Chondrocyte (in vitro differentiated cells): ENCODE data around the gene SLC39A9. TPM values are rescaled to one million over a fixed set of nuclear protein-coding genes. Genes with fewer than 3 reads are reported as not detected.

Experiments used
- DNase-seq: peaks from one replicate; pipeline ENCODE4 v3.0.0; 2021; ENCODE audit warnings: mixed read lengths, low spot score
- H3K27ac Mint-ChIP-seq: one replicate; pipeline ENCODE4 v1.8.0; 2021; ENCODE audit warnings: mild to moderate bottlenecking, moderate library complexity, mixed read lengths; ENCODE audit not compliant: unreplicated experiment
- H3K27me3 Mint-ChIP-seq: 2 replicates; pipeline ENCODE4 v1.8.0; 2021; ENCODE audit warnings: low read depth, mixed read lengths
- H3K36me3 Mint-ChIP-seq: 2 replicates; pipeline ENCODE4 v1.8.0; 2021; ENCODE audit warnings: low read depth, mixed read lengths
- H3K4me1 Mint-ChIP-seq: 2 replicates; pipeline ENCODE4 v1.8.0; 2021; ENCODE audit warnings: low read depth, mild to moderate bottlenecking, mixed read lengths
- H3K4me3 Mint-ChIP-seq: one replicate; pipeline ENCODE4 v1.8.0; 2021; ENCODE audit warnings: mild to moderate bottlenecking, moderate library complexity, mixed read lengths; ENCODE audit not compliant: unreplicated experiment
- H3K9me3 Mint-ChIP-seq: 2 replicates; pipeline ENCODE4 v1.8.0; 2021; ENCODE audit warnings: low read depth, mixed read lengths
- total RNA-seq: library from RNA; stranded (reverse); gene quantifications from 3 replicates; pipeline ENCODE4 v1.2.1, GENCODE V29; 2021
- TF ChIP-seq, protein P1 (sequence below): fragments of 200-600 bp; sonication (generic); IDR thresholded peaks from 2 replicates; pipeline ENCODE4 v1.5.0; 2021; ENCODE audit warnings: antibody characterized with exemption, mild to moderate bottlenecking, moderate library complexity

Gene SLC39A9
- total RNA-seq, 1 donor from 2014 or later: 78.9 TPM

DNA sequence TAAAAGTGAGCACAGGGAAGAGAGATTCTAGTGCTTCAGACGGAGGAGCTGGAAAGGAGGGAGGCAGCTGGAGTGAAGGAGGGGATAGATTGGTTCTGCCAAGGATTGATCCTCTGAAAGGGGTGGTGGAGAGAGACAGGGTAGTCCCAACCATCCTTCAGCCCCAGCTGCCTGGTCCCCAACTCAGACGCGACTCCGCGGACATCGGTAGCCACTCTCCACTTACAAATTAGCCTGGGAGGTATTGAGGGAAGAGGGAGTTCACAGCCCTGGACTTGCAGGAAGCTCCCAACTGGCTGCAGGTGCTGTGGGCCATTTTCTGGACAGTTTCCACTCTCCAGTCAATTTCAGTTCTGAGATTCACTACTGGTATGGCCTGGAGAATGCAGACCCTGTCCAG, 87.2 kb downstream of the SLC39A9 start:
- no peak overlapping the region for H3K4me3 Mint-ChIP-seq
- DNase-seq: peak; percentile 64
- TF ChIP-seq, protein P1, sequence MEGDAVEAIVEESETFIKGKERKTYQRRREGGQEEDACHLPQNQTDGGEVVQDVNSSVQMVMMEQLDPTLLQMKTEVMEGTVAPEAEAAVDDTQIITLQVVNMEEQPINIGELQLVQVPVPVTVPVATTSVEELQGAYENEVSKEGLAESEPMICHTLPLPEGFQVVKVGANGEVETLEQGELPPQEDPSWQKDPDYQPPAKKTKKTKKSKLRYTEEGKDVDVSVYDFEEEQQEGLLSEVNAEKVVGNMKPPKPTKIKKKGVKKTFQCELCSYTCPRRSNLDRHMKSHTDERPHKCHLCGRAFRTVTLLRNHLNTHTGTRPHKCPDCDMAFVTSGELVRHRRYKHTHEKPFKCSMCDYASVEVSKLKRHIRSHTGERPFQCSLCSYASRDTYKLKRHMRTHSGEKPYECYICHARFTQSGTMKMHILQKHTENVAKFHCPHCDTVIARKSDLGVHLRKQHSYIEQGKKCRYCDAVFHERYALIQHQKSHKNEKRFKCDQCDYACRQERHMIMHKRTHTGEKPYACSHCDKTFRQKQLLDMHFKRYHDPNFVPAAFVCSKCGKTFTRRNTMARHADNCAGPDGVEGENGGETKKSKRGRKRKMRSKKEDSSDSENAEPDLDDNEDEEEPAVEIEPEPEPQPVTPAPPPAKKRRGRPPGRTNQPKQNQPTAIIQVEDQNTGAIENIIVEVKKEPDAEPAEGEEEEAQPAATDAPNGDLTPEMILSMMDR: no peak
- no peaks in the 10 kb centered on the region for H3K9me3 Mint-ChIP-seq
- peaks cover 4% of the 10 kb centered on the region for H3K4me1 Mint-ChIP-seq
- H3K27ac Mint-ChIP-seq: no peak overlapping the region
- peaks cover 27% of the 10 kb centered on the region for H3K27me3 Mint-ChIP-seq
- no peaks in the 10 kb centered on the region for H3K36me3 Mint-ChIP-seq

DNA sequence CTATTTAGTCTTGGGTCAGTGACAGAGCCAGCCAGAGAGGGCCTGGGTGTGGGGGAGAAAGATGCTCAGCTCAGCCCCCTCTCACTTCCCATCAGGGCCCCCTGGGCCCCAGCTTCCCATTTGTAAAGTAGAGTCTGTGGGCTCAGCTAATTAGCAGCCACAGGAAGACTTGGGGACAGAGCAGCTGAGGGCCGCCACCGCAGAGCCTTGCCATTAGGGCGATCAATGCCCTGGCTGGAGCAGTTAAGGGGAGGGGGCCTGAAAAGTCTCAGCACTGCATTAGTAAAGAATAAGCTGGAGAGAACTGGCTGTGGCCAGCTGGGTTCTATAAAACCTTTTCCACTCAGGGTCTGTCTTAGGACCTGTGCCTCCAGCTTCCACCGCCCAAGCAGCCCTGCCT, 88.7 kb downstream of the SLC39A9 start:
- Mint-ChIP-seq H3K9me3 (no peaks in the 10 kb centered on the region), H3K27ac (no peak overlapping the region), H3K36me3 (no peaks in the 10 kb centered on the region), H3K4me3 (no peak overlapping the region), H3K27me3 (peaks cover 32% of the 10 kb centered on the region), H3K4me1 (peaks cover 4% of the 10 kb centered on the region)
- peak; percentile 39 for DNase-seq
- TF ChIP-seq, protein P1: no peak

DNA sequence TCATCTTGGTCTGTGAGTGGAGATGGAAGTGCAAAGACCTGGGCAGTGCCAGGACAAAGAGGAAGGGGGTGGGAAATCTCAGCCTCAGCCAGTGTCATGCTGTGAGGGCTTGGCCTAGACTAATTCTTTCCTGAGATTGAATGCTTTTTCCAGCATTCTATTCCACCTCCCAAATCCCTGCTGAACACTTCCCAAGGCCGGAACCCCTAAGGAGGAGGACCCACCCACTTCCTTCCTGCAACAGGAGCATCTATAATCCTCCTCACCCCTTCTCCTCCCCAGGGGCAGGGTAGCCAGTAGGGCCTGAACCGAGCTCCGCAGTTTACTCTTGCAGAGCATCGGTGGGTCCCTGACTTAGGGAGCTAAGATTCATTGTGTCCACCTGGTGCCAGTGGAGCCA, 89.3 kb downstream of the SLC39A9 start:
- no peaks in the 10 kb centered on the region for H3K9me3 Mint-ChIP-seq
- TF ChIP-seq, protein P1: no peak
- no peak overlapping the region for H3K4me3 Mint-ChIP-seq
- H3K27me3 Mint-ChIP-seq: peaks cover 30% of the 10 kb centered on the region
- H3K36me3 Mint-ChIP-seq: no peaks in the 10 kb centered on the region
- H3K4me1 Mint-ChIP-seq: peaks cover 4% of the 10 kb centered on the region
- DNase-seq: peak; percentile 37
- H3K27ac Mint-ChIP-seq: no peak overlapping the region

DNA sequence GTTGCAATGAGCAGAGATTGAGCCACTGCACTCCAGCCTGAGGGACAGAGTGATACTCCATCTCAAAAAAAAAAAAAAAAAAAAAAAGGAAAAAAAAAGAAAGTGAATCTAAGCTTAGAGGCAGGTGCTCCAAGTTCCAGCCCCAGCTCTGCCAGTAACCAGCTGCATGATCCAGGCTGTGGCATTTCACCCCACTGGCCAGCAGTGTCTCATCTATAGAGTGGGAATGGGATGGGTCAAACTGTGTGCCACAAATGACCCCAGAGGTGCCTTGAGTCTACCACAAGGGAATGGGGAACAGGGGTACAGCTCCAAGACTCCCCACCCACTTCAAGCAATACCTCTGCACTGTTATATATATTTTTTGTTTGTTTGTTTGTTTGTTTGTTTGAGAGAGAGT, 91.0 kb downstream of the SLC39A9 start:
- Mint-ChIP-seq H3K4me3 (no peak overlapping the region), H3K36me3 (no peaks in the 10 kb centered on the region), H3K4me1 (no peaks in the 10 kb centered on the region), H3K27me3 (peaks cover 20% of the 10 kb centered on the region), H3K9me3 (no peaks in the 10 kb centered on the region), H3K27ac (no peak overlapping the region)
- DNase-seq: peak; percentile 28
- TF ChIP-seq, protein P1: no peak

DNA sequence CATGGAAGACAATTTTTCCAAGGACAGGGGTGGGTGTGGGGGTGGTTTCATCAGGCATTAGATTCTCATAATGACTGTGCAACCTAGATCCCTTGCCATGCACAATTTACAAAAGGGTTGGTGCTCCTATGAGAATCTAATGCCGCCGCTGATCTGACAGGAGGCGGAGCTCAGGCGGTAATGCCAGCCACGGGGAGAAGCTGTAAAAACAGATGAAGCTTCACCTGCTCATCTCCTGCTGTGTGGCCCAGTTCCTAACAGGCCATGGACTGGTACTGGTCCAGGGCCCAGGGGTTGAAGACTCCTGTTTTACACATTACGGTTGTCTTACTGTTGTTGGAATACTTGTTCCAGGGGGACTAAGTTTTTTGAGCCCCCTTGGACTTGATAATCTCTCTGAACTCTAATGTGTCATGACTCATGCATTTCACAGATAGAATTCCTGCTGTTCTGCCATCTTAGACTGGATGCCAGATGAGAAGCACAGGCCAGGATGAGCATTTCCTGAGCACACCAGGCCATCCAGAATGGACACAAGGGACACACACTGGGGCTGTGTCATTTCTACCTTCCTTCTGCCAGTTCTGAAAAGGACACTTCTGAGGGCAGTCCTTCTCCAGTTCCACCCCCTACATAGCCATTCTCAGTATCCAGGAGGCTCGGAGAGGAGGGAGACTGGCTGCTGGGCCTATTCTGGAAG, 91.9 kb downstream of the SLC39A9 start:
- DNase-seq: peak; percentile 33
- TF ChIP-seq, protein P1: no peak
- no peaks in the 10 kb centered on the region for H3K36me3 Mint-ChIP-seq
- peaks cover 24% of the 10 kb centered on the region for H3K27me3 Mint-ChIP-seq
- no peaks in the 10 kb centered on the region for H3K4me1 Mint-ChIP-seq
- H3K27ac Mint-ChIP-seq: no peak overlapping the region
- H3K4me3 Mint-ChIP-seq: no peak overlapping the region
- no peaks in the 10 kb centered on the region for H3K9me3 Mint-ChIP-seq
